Medulla oblongata (tissue), 1 donor: ENCODE measurements around the gene NABP1.

Experiments used
- DNase-seq: peaks from one replicate; pipeline ENCODE4 v3.0.0-alpha.2; 2015; ENCODE audit errors: extremely low spot score

Gene NABP1

GRCh38 chr2:191707542-191707941 is 29.6 kb downstream of the NABP1 start:
- no peak for DNase-seq

GRCh38 chr2:191710411-191710900 is 32.5 kb downstream of the NABP1 start:
- DNase-seq: no peak

- no peak for DNase-seq
Observed at GRCh38 chr2:191711621-191712020, 33.7 kb downstream of the NABP1 start.

GRCh38 chr2:191713837-191714236 is 35.9 kb downstream of the NABP1 start:
- no peak for DNase-seq

- DNase-seq: no peak
Observed at GRCh38 chr2:191714925-191715324, 37.0 kb downstream of the NABP1 start.

GRCh38 chr2:191715471-191715870 is 37.5 kb downstream of the NABP1 start:
- DNase-seq: no peak

- DNase-seq: no peak
Observed at GRCh38 chr2:191719261-191719660, 41.3 kb downstream of the NABP1 start.

GRCh38 chr2:191719938-191720337 is 42.0 kb downstream of the NABP1 start:
- no peak for DNase-seq

- DNase-seq: no peak
Observed at GRCh38 chr2:191721331-191721730, 43.4 kb downstream of the NABP1 start.

GRCh38 chr2:191724015-191724414 is 46.1 kb downstream of the NABP1 start:
- DNase-seq: no peak

- no peak for DNase-seq
Observed at GRCh38 chr2:191728750-191729624, 51.1 kb downstream of the NABP1 start.

GRCh38 chr2:191730263-191730662 is 52.3 kb downstream of the NABP1 start:
- no peak for DNase-seq
